GM19351 (cell line): Measurements from ENCODE around the gene CGNL1.

Source experiments
- ATAC-seq: cut with Tn5 transposase; IDR thresholded peaks from one replicate; pipeline ENCODE4 v1.9.1; 2021; ENCODE audit warnings: mild to moderate bottlenecking, moderate library complexity; ENCODE audit not compliant: unreplicated experiment

CGNL1 gene

GRCh38 chr15:57517030-57517671 lies 140.8 kb downstream of the CGNL1 start:
- no peak for ATAC-seq

DNA sequence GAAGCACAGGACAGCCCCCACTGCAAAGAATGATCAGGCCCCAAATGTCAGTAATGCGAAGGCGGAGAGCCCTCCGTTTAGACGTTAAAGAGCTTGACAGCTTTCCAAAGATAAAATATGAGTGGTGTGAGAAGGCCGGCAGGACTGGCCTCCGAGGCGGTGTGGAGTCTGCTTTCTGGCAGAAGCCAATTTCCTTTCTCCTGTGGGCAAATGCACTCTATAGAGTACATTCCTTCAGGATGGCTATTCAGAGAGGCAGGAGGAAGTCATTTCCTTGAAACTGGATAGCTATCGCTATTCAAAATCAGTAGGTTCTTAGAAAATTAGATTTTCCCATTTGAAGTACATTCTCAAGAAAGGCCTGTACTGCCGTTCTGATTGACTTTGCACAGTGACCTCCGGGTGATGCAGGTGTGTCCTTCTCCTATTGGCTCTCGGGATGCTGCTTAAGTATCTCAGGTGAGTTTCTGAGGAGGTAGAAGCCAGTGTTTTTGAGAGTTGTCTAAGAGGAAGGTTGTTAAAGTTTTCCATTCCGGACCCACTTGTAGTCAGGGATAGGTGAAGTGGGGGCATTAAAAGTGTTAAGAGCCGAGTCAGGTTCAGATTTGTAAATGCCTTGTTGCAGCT lies 142.6 kb downstream of the CGNL1 start:
- ATAC-seq, result no peak

DNA sequence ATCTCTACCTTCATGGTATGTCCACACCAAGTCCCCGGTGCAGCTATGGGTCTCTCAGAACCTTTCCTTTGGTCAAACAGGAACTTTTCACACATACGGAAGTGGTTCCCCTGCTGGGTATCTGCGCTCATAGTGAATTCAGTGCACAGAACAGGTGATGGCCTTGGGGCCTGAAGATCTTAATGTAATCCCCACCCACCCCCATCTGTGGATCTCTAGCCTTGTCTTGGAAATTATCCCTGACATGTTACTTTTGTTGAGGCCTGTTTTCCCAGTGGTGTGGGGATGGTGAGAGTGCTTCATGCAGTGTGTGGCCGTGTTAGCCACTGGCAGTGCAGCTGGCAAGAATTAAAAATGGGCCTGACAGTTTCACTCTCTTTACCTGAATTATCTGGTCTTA lies 143.5 kb downstream of the CGNL1 start:
- no peak for ATAC-seq

GRCh38 chr15:57521503-57521902 lies 145.2 kb downstream of the CGNL1 start:
- ATAC-seq, result no peak

- no peak for ATAC-seq
These were observed 145.8 kb downstream of the CGNL1 start for GRCh38 chr15:57522148-57522547.

DNA sequence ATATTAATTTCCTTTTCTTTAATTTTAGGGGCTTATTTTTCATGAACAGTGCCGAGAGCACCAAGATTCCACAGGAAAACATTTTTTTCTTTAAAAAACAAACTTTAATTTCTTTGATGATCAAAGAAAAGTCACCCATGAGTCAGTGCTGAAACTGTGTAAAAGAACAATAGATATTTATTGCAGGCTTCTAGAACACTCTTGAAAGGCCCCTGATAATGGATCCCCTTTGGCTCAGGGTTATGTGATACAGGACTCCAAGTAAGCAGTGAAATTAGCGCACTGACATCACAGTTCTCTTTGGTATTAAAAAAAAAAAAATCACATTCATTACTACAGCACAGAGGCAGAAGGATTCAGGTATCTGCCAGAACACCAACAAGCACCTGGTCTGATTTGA lies 149.3 kb downstream of the CGNL1 start:
- no peak for ATAC-seq

DNA sequence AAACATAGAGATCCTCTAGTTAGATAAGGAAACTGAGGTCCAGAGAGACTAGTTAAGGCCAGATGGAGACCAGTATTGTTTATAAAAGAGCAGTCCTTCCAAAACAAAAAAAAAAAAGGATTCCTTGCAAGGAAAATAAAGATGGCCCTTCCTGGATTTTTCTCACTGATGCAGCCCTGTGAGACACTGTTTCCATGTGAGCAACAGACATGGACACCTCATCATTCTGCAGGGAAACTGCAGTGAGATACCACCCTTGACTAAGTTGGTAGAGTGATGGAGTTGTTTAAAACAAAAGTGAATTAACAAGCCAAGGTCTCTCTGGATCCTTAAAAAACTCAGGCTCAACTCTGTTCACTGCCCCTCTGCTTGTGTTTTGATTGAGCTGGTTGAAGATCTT lies 149.8 kb downstream of the CGNL1 start:
- ATAC-seq, result no peak

GRCh38 chr15:57526615-57527014 lies 150.3 kb downstream of the CGNL1 start:
- no peak for ATAC-seq

- no peak for ATAC-seq
These were observed 151.2 kb downstream of the CGNL1 start for GRCh38 chr15:57527382-57528091.

DNA sequence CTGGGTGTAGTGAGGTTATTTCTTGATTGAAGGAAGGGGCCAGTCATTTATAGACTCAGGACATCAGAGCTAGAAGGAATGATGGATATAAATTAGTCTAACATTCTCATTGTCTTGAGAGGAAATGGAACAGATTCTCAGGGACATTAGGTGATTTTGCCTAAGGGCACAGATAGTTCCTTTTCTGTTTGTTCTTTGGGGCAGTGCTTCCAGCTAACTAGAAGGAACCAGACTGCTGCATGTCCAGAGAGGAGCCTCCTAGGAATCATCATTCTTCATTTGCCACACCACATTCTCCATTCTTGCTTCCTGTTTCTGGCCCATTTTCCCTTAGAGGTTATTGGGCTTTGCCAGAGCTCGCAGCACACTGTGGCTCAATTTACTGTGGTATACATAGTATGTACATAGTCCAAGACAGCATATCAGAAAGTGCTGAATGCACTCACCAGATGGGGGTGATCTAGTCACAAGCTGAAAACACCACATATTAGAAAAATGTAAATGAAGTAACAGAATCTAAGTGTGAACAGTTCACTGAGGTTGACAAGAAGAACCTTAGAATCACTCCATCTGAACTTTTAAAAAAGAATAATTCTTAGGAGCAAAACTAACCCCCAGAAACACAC lies 152.7 kb downstream of the CGNL1 start:
- no peak for ATAC-seq

GRCh38 chr15:57529748-57530147 lies 153.4 kb downstream of the CGNL1 start:
- ATAC-seq, result no peak

GRCh38 chr15:57532731-57533447 lies 156.6 kb downstream of the CGNL1 start:
- ATAC-seq, result no peak

GRCh38 chr15:57533448-57533799 lies 157.1 kb downstream of the CGNL1 start:
- ATAC-seq, result no peak

GRCh38 chr15:57534281-57534680 lies 158.0 kb downstream of the CGNL1 start:
- no peak for ATAC-seq

DNA sequence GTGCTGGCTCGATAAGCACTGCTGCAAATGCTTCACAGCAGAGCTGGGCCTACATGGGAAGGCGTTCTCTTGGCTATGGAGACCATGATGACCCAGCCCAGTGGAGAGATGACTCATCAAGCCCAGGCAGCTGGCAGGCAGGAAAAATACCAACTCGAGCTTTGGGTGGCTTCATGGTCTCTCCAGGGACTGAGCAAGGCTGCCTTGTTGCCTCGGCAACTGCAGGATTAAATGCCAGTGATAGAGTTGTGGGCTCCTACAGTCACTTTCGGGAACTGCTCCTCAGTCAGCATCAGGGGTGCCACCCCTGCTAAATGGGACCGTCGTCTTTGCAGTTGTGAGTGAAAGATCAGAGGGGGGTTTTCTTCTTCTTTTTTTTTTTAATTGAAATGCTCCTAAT lies 160.8 kb downstream of the CGNL1 start:
- ATAC-seq, result no peak

GRCh38 chr15:57537488-57538264 lies 161.4 kb downstream of the CGNL1 start:
- ATAC-seq, result no peak

GRCh38 chr15:57538265-57538529 lies 161.9 kb downstream of the CGNL1 start:
- no peak for ATAC-seq

DNA sequence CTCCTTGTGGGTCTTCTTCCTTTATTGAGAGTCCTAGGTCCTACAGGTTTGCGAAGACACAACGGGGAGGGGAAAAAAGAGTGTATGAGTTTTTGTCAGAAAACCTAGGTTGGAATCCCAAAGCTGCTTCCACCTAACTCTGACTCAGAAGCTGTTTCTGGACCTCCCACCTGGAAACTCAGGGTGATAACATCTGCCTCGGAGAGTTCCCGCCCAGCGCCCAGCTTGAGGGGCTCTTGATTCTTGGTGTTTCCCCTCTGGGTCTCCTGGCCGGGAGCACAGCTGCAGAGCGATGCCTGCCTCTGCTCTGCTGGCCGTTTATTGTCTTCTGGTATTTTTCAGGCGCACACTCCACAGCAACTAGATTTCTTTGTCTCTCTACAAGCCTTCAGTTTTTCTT lies 162.5 kb downstream of the CGNL1 start:
- no peak for ATAC-seq

DNA sequence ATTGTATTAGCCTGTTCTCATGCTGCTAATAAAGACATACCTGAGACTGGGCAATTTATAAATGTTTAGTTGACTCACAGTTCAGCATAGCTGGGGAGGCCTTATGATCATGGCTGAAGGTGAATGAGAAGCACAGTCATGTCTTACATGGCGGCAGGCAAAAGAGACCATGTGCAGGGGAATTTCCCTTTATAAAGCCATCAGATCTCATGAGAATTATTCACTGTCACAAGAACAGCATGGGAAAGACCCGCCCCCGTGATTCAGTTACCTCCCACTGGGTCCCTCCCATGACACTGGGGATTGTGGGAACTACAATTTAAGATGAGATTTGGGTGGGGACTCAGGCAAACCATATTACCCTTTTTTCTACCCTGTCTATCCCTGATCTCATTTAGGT lies 163.9 kb downstream of the CGNL1 start:
- ATAC-seq, result no peak

DNA sequence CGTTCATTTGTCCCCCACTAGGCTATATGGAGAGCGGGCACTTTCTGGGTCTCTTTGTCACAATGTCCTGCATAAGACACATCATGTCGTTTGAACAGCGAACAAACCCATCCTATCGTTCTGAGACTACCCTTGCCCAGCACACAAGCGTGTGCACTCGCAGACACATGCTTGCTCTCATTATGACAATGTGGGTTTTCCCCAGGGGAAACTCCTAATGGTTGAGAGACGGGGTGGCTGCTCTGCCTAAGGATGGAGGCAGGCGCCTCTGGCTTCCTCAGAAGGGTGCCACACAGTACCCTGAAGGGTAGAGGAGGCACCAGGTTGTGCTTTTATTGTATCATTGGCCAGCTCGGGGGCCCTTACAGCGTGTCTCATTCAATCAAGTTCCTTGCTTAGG lies 164.4 kb downstream of the CGNL1 start:
- ATAC-seq, result peak; percentile 89

GRCh38 chr15:57541271-57541670 lies 165.0 kb downstream of the CGNL1 start:
- peak; percentile 8 for ATAC-seq
